Stimulated activated CD4-positive, alpha-beta T cell treated with anti-CD3 and anti-CD28 coated beads, Interleukin-1b, Interleukin-23, amount 100 ng/mL, for 4 hours (primary cell): ENCODE measurements around the gene SYCP3.
"Not testable (repeated sequence)": the region's sequence is repeated elsewhere in the genome, so short reads cannot be mapped to it uniquely, and the experiment has no call there.

ENCODE experiments used
- DNase-seq, 2 donors: peaks; one replicate each; pipeline ENCODE4 v3.0.0-alpha.2; 2020; ENCODE audit warnings: low read depth in 2 of 2

SYCP3 gene

DNA sequence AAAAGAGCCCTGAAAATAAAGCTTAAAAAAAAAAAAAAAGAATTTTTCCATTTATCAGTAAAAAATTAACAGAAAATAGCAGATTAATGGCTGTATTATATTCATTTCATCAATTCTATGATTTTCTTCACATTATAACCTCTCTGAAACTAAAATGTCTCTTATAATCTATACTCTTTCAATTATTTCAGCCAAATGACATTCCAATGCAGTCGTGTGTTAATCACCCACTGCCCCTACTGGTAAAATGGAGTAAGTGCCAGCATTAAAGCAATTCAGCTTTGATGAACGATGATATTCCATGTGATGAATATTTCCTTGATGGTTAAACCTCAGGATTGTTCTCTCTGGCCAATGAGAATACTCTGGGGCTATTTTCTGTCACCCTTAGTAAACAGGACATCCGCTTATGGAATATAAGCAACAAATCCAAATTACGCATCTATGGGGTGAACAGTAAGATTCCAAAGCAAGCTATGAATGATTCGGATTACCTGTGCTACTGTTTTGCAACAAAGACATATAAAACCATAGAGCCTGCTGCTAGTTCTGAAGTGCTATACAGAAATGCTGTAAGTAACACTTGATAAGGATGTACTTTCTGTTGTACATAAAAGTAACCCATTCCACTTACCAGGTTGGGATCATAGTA is 20.3 kb upstream of the SYCP3 start:
- no peak for DNase-seq

DNA sequence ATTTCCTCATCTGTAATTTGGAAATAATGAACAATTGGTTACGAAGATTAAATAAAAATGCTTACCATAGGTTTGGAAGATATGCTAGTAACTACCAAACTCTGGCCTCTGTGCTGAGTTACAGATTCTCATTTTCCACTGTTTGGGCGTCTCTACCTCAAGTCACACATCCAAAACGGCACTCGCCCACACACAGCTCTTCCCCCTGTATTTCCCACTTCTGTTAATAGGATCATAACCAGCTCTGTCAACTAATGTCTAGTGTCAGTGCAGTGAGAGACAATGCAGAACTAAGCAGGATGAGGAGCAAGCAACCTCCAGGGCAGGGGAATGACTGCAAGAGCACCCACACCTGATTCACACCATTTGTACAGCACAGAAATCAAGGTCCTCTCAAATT is 10.9 kb upstream of the SYCP3 start:
- no peak for DNase-seq

DNA sequence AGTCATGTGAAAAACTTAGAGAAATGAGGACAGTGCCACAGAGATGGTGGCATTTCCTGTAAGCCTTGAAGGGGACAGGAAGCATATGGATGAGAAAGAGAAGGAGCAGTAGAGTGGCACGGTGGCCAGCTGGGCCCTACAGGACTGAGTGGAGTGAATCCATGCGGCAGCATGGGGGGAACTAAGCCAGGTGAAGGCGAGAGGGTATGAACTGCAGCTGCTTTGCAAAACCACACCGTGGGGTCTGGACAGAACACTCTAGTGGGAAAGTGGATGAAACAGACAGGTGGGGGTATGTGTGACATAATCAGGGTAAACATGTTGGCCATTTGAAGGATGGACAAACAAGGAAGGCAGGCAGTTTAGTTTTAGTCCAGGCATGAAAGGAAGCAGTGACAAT is 10.4 kb upstream of the SYCP3 start:
- no peak for DNase-seq

DNA sequence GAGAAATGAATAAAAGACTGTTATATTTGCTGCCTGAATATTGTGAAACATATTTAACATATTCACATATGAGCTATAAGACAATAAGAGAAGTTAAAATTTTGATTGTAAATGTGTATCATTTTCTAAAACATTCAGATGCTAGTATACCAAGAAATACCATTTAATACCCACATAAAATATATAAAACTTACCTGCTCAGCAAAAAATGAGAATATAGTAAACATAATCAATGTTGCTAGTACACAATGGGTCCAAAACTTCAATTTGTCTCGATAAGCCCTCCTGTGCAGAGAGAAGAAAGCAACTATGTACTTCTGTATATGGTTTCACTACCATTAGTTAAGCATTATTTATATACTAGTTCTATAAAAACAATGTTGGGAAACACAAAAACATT is 9.6 kb upstream of the SYCP3 start:
- DNase-seq: no peak

DNA sequence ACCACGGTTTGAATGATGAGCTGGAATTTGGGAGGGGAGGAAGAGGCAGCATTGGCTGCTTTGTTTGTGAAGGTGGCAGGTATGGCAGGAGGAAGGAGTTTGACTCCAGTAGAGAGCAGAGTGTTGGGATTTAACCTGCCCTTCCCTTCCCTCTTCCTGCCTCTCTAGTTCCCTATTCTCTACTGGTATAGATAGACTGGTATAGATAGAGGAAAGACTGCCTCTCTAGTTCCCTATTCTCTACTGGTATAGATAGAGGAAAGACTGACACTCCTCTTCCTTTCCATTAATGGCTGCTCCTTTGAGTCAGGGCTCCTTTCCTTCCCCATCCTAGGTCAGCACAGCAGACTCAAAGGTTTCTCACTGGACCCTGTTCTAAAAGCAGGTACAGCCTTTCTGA is 8.4 kb upstream of the SYCP3 start:
- DNase-seq: no peak

DNA sequence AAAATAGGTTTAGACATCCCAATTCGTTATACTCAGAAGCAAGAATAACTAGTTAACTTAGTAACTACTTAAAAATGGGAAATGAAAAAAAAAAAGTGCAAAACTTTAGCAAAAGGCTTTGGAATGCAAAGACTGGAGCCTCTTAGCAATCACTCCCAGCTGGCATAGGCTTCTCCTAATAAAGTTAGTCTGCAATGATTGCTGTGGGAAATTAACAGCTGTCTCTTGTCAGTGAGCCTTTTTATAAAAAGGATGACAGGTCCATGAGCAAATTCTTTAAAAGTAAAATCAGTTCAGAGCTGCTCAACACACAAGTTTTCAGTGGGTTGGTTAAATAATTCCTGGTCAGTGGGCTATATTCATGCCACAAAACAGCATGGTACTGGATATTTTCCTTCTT is 7.4 kb upstream of the SYCP3 start:
- no peak for DNase-seq

DNA sequence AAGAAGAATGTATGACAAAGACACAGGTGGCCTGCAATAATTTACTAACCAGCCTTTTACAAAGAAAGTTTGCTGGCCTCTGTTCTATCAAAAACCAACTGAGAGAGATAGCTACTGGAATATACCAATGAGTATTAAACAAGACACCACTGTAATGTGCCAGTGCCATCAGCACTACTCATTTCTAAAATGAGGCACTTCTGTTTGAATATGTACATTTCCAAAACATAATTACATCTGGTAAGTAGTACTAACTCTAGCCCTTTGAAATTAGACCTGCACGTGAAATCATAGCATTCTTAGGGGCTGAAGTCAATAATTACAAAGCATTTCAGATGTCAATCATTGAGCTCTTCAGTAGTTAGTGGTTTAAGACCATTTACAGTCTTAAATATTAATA is 6.9 kb upstream of the SYCP3 start:
- no peak for DNase-seq

DNA sequence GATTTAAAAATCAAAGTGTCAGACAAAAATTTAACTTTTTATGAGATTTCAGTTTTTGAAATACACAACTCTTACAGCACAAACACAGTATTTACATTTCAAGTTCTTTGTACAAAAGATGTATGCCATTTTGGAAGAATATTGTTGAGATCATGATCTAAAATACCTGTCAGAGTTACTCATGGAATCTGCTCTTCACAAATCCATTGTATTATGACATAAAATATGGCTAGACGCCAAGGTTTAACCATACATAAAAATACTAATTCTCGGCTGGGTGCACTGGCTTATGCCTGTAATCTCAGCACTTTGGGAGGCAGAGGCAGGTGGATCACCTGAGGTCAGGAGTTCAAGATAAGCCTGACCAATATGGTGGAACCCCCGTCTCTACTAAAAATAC is 6.2 kb upstream of the SYCP3 start:
- DNase-seq: no peak

DNA sequence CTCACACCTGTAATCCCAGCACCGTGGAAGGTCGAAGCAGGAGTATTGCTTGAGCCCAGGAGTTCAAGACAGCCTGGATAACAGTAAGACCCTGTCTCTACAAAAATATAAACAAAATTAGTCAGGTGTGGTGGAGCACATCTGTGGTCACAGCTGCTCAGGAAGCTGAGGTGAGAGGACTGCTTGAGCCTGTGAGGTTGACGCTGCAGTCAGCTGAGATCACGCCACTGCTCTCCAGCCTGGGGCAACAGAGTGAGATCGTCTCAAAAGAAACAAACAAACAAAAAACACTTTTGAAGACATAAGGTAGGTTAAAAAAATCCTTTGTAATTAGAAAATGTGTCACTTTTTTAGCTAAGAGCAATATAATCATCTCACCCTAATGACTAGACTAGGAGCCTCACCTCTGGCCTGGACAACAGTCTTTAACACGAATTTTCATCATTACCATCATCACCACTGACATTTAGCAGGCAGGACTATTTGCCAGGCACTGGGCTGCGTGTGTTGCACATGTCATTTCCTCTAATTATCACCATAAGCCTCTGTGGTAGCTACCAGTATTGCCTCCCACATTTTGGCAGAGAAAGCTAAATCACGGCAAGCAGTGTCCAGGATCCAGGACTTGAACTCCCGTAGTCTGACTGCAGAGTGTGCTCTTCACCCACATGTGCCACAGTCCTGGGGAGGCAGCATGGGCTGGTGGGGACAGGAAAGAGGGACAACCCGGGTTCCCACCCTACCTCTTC is 4.6 kb upstream of the SYCP3 start:
- no peak for DNase-seq

DNA sequence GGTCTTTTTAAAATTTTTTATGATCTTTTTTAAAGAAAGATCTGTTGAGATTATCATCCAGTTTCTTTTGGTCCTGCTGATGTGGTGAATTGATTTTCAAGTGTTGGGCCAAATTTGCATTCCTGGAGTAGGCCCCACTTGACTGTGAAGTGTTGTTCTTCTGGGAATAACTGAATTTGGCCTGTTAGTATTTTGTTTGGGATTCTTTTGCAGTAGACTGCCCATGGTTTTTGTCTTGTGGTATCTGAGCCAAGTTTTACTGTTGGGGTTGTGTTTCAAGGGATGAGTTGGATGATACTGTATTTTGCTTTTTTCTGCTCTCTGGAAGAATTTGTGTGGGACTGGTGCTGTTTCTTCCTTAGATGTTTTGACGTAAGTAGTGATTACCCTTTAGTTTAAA is 4.0 kb upstream of the SYCP3 start:
- no peak for DNase-seq

DNA sequence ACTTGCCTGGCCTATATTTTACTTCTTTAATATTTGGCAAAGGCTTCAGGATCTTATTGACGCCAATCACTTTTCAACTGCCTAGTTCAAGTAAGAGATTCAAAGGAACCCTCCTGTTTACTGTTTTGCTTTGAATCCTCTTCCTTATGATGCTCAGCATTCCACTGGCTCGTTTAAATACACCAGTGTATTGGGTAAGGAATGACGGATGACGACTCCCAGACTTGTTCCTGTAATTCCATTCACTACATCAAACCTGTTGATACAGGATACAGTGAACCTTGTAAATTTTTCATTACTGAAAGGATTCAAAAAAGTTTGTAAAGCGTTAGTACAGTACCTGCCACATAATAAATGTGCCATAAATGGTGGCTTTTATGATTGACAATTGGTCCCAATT is 1.7 kb upstream of the SYCP3 start:
- DNase-seq: no peak

DNA sequence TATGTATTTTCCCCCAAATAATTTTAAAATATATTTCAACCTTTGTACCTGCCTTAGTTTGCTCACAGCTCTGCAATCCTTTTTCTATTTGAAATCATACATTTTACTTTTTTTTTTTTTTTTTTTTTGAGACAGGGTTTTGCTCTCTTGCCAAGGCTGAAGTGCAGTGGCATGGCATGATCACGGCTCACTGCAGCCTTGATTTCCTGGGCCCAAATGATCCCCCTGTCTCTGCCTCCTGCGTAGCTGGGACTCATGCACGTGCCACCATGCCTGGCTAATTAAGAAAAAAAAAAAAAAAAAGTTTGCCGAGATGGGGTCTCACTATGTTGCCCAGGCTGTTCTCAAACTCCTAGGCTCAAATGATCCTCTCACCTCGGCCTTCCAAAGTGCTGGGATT is 1.3 kb upstream of the SYCP3 start:
- no peak for DNase-seq

DNA sequence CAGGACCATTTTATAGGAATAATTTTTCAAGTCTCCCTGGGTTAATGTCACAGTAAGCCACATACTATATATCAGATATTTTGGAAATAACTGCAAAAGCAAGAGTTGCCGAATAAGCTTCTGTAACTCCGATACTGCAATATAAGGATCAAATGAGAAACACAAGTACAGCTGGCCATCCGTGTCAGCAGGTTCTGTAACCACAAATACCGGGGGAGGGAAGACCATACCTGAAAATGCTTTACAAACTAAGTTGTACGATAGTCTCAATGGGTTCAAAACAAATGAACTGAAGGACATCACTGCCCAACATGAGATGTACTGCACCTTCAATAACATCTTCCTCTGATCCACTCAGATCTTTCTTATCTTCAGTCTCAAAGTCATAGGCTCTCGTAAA is 1.8 kb downstream of the SYCP3 start:
- DNase-seq: no peak

DNA sequence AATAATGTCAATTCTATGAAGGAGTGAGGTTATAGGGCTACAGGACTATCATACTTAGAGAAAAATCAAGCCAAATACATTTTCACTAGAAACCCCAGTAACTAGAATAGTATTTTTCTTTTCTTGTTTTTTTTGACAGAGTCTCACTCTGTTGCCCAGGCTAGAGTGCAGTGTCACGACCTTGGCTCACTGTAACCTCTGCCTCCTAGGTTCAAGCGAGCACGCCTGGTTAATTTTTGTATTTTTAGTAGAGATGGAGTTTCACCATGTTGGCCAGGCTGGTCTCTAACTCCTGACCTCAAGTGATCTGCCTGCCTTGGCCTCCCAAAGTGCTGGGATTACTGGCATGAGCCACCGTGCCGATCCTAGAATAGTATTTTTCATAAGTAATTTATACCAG is 4.8 kb downstream of the SYCP3 start:
- DNase-seq: not testable (repeated sequence)

DNA sequence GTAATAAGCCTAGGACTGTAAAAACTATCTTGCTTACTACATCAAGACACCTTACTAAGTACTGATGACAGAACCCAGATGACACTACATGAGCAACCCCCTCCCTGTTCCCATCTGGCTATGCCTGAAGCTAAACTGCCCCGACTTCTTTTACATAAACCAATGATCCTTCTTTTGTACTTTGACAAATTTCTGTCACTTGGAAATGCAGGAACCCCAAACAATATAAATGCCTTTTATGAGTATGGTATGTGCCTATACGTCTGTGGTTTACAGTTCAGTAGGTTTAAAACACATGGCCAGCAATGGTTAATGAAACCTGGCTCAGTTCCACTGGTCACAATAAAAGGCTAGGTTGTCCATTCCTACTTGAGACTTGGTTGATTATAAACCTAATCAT is 6.1 kb downstream of the SYCP3 start:
- no peak for DNase-seq

DNA sequence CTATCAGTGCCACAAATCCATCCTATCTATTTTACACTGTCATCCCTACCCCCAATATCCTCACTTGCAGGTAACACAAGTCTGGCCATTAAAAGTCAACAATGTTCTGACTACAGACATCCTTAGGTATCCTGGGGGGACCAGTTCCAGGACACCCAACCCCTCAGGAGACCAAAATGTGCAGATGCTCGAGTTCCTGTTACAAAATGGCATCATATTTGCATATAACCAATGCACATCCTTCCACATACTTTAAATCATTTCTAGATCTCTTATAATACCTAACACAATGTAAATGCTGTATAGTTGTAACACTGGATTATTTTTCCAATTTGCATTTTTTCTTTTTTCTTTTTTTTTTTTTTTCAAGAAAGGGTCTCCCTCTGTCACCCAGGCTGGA is 6.9 kb downstream of the SYCP3 start:
- DNase-seq: no peak

DNA sequence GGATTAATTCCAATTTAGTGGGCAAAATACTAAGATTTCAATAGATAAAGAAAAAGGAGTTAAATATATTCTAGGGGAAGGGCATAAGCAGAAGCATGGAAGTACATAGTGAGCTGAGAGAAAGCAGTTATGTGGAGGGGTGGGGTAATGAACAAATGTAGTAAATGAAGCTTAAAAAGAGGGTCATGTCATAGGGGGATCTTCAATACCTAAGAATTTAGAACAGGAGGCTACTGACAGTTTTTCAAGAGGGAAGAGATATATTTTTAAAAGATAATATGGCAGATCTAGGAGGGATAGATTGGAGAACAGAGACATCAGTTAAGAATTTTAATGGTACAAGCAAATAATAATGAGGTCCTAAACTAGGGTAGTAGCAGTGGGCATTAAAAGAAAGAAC is 9.4 kb downstream of the SYCP3 start:
- DNase-seq: no peak

DNA sequence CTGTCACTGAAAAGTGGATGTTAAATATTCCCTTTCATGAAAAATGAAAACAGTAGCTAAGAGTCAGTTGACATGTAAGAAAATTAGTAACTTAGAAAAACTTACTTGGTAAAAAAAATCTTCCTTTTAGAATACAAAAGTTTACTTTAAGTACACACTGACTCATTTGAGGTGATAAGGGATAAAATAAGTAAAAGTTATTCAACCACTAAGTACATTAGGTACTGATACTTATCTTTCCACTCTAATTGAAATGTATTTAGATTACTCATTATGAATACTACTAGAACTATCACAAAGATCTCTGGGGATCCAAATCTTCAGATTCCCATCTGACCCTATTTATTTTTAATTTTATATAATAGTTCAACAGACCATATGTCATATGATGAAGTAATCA is 12.2 kb downstream of the SYCP3 start:
- no peak for DNase-seq

DNA sequence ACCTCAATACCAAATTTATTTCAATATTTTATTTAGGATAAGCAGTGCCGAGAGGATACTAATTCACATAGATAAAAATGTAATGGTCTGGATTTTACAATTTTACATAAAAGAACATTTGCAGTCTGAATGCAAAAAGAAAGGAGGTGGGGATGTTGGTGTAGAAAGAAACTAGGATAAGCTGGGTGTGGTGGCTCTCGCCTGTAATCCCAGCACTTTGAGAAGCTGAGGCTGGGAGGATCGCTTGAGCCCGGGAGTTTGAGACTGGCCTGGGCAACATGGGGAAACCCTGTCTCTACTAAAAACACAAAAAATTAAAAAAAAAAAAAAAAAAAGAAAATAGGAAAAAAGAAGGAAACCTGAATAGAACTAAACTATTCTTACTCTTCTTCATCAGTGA is 16.9 kb downstream of the SYCP3 start:
- no peak for DNase-seq

DNA sequence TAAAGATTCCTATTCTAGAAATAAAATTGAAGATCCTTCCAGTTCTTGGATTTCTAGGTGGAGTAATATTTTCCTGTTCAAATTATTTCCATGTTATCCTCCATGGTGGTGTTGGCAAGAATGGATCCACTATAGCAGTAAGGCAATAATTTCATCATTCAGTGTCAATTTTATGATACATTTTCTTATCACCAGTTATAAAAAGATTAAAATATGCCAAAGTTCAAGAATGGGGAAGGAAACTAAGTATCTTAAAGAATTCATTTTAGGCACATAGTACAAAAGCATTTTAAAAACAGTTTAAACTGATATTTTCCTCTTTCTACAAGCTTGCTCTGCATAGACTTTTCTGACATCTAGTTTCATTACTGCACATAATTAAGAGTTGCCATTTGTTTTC is 19.1 kb downstream of the SYCP3 start:
- no peak for DNase-seq

DNA sequence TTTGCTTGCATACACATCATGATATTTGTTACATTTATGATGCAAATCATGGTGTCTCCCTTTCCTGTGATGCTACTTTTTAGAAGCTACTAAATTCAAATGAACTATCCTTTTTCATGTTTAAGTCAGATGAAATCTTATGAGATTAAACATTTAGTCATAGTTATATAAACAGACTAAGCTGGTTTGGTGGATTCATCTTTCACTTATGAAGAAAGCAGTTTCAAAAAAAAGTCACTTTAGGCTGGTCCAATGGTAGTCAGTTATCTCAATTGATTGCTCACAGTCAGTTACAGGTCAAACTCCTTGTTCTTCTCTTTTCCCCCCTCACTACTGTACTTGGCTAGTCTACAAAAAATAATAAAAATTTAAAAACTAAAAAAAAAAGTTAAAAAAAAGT is 19.7 kb downstream of the SYCP3 start:
- DNase-seq: no peak

DNA sequence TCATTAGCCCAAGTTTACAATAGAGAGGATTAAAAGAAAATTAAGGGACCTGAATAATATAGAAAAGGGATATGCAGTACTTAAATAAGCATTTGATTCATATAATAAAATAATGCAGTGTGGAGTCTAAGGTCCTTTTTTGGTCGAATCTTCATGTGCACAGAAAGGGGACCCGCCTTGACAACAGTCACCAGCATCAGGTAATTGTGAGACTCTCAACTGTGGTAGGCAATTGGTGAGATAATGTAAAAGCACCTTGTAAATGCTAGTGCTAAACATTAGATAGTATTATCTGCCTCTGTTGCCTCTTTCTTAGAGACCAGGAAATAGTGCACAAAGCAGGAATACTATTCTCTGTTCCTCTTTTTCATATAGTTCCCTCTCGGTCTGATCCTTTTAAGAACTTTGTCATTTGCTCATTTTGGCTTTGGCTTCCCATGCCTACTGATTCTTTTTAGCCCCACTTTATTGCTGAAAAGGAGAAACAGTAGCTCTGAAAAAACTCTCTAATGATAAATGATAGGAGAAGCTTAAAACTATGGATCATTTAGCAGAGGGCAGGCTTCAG is 24.3 kb downstream of the SYCP3 start:
- no peak for DNase-seq

DNA sequence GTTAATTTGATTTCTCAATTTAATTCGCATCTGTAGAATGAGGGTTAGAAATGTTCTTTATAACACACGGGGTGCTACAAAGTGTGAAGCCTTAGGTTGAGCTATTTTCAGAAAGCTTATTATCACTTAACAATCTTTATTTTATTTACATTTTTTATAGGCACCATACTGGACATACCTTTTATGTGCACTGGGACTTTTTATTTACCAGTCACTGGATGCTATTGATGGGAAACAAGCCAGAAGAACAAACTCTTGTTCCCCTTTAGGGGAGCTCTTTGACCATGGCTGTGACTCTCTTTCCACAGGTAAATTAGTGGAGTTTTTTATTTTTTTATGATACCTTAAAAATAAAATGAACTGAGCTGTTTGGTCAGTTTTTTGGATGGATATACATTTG is 25.3 kb downstream of the SYCP3 start:
- no peak for DNase-seq
